ENCODE measurements around the gene ATG16L1.

DNA sequence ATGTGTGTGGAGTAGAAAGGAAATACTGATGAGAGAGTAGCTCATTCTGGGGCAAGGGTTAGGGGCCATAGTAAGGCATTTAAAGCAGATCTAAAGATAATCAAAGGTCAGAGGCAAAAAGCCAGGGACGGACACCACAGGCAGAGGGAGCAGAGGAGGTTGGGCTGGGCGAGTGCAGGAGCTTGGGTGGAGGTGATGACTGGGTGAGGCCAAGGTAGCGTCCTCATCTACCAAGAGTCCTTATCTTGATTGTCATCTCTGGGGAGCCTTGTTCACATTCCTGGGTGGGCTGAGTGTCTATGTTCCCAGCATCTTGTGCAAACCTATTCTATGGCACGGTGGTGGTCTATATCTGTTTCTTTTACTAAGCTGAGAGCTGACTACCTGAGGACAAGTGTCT lies 30.1 kb downstream of the ATG16L1 start:
- TF ChIP-seq EZH2 (IDR thresholded peaks at IDR 0.05; ENCODE audit: insufficient read depth, poor library complexity, severe bottlenecking) (no peak), EZH2phosphoT487 (IDR thresholded peaks at IDR 0.05; ENCODE audit: insufficient read depth, low read depth) (no peak)
